SK-N-MC (cell line): ENCODE data around the gene OR51E1.
A peak's percentile ranks its signal among the peaks of the same experiment; 100 is the strongest.

Source experiments
- DNase-seq: peaks from one replicate; pipeline ENCODE4 v3.0.0-alpha.2; 2011; ENCODE audit warnings: low read depth, low spot score
- H3K27ac ChIP-seq: fragments of 200-600 bp; sonication (generic); 2 replicates; pipeline ENCODE4 v1.5.1; 2016; ENCODE audit warnings: mixed run types
- H3K36me3 ChIP-seq: fragments of 200-600 bp; sonication (generic); 2 replicates; pipeline ENCODE4 v1.6.1; 2017; ENCODE audit warnings: antibody characterized with exemption, low read length, mixed read lengths; ENCODE audit not compliant: insufficient read depth
- H3K4me3 ChIP-seq: fragments of 200-600 bp; sonication (generic); 2 replicates; pipeline ENCODE4 v1.5.1; 2016
- H3K9ac ChIP-seq: fragments of 200-600 bp; sonication (generic); 2 replicates; pipeline ENCODE4 v1.8.0; 2017; ENCODE audit warnings: mixed run types, mixed read lengths; ENCODE audit not compliant: insufficient read length
- H3K9me3 ChIP-seq: fragments of 200-600 bp; sonication (generic); 2 replicates; pipeline ENCODE4 v1.6.1; 2017; ENCODE audit warnings: low read depth, mild to moderate bottlenecking, antibody characterized with exemption, low read length, moderate library complexity, mixed read lengths
- EZH2 ChIP-seq: fragments of 200-600 bp; sonication (generic); IDR thresholded peaks from one replicate; pipeline ENCODE4 v1.6.1; 2017; ENCODE audit warnings: antibody characterized with exemption
- FOXP2 ChIP-seq: optimal IDR thresholded peaks from 2 replicates; pipeline ENCODE3; 2011; ENCODE audit warnings: mild to moderate bottlenecking, moderate library complexity; ENCODE audit not compliant: insufficient read depth; ENCODE audit errors: extremely low read length, control extremely low read depth
- POLR2AphosphoS5 ChIP-seq: IDR thresholded peaks from 2 replicates; pipeline ENCODE4 v1.6.1; 2012; ENCODE audit warnings: mild to moderate bottlenecking, low read depth, low read length, borderline replicate concordance

Gene OR51E1

DNA sequence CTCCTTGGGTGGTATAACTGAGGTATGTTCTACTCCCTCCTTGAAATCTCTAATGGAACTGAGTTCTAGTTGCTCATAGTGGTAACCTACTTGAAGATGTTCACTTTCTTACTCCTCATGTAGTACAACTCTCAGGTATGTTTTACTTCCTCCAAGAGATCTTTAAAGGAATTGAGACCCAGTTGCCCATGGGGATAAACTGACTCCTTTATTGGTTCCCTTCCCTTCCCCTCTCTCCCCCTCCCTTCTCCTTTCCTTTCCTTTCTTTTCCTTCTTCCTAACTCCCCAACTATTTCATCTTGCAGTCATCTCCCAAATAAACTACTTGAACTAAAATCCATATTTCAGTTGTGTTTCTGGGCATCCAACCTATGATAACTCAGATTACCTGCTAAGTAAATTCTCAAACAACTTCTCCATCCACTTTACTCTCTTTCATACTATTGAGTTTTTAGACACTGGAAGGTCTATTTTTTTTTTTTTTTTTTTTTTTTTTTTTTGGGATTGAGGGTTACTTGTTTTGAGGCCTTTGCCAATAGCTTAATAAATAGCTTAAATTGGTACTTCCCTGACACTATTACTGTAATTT is 27.8 kb upstream of the OR51E1 start:
- H3K9me3 ChIP-seq = no peaks in the 10 kb centered on the region
- H3K27ac ChIP-seq = no peak overlapping the region
- TF ChIP-seq EZH2 = no peak
- TF ChIP-seq FOXP2 = no peak
- no peak for TF ChIP-seq POLR2AphosphoS5
- H3K36me3 ChIP-seq = no peaks in the 10 kb centered on the region
- no peak overlapping the region for H3K4me3 ChIP-seq
- no peak overlapping the region for H3K9ac ChIP-seq
- DNase-seq = no peak

DNA sequence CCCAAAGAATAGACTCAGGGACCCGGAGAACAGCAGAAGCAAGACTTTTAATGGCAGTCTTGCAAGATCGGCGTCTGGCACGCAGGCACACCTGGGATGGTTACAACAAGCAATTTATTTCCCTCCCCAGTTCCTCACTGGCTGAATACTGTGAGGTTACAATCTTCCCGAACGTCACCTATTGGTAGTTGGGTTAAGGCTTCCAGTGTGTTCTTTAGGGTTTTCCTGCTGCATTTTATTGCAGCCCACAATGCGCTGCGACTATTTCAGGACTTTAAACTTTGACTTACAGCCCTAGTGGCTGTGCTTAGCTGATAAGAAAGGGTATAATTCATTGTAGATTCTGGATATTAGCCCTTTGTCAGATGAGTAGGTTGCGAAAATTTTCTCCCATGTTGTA is 24.3 kb upstream of the OR51E1 start:
- no peaks in the 10 kb centered on the region for H3K9me3 ChIP-seq
- H3K4me3 ChIP-seq = no peak overlapping the region
- no peak for DNase-seq
- H3K36me3 ChIP-seq = no peaks in the 10 kb centered on the region
- TF ChIP-seq EZH2 = no peak
- no peak for TF ChIP-seq POLR2AphosphoS5
- no peak for TF ChIP-seq FOXP2
- H3K27ac ChIP-seq = no peak overlapping the region
- H3K9ac ChIP-seq = no peak overlapping the region

DNA sequence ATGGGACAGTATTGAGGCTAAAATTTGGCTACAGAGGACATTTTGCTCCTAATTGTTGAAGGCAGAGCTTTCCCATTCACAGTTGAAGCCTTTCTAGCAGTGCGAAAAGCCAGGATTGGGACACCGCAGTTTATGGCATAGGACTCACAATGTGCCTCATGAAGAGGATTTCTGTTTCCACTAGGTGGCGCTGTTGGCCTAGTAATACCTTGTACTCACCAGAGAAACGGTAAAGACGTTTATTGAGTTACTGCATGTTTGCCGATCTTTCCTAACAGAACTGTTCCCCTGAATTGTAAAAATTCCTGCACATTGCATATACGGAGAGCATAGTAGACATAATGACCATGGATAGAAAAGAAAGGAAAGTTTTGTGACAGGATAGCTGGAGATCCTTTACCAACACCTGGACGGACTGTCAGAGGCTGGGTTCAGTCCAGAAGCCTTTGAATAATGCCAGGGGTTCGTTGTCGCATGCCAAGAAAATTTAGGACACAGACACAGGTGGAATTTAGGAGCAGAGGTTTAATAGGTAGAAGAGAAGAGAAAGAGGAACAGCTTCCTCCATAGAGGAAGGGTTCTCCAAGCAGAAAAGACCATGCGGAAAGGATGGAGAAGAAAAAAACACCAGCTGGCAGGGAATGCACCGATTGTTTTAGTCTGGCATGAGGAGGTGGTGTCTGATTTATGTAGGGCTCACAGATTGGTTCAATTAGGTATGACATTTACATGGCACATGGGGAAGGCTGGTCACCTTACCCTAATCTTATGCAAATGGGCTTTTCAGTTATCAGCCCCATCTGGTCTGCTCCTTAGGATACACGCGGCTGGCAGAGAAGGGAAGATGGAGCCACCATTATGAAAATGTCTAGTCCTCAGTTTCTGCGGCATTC is 17.3 kb upstream of the OR51E1 start:
- DNase-seq = peak; percentile 50
- no peaks in the 10 kb centered on the region for H3K9me3 ChIP-seq
- no peak overlapping the region for H3K4me3 ChIP-seq
- no peak for TF ChIP-seq POLR2AphosphoS5
- no peaks in the 10 kb centered on the region for H3K36me3 ChIP-seq
- no peak overlapping the region for H3K9ac ChIP-seq
- H3K27ac ChIP-seq = no peak overlapping the region

DNA sequence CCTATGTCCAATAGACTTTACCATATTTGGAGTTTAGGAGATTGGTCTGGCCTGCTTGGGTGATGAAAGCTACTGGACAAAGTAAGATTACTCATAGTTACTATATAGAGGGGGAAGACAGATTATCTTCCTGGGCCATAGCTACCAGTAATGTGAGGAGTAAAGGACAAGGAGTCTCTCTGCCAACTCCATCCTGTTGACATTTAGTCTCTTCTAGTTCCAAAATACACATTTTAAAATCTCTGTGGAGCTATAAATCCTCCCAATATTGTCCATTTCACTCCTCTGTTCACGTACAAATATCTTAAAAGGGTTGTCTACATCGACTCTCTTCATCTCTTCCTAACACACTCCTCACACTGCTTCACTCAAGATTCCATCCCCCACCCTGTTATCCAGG is 7.6 kb upstream of the OR51E1 start:
- no peak for DNase-seq
- TF ChIP-seq EZH2 (no peak), POLR2AphosphoS5 (no peak), FOXP2 (no peak)
- no peaks in the 10 kb centered on the region for H3K9me3 ChIP-seq
- no peaks in the 10 kb centered on the region for H3K36me3 ChIP-seq
- no peak overlapping the region for H3K27ac ChIP-seq
- H3K9ac ChIP-seq = no peak overlapping the region
- no peak overlapping the region for H3K4me3 ChIP-seq

DNA sequence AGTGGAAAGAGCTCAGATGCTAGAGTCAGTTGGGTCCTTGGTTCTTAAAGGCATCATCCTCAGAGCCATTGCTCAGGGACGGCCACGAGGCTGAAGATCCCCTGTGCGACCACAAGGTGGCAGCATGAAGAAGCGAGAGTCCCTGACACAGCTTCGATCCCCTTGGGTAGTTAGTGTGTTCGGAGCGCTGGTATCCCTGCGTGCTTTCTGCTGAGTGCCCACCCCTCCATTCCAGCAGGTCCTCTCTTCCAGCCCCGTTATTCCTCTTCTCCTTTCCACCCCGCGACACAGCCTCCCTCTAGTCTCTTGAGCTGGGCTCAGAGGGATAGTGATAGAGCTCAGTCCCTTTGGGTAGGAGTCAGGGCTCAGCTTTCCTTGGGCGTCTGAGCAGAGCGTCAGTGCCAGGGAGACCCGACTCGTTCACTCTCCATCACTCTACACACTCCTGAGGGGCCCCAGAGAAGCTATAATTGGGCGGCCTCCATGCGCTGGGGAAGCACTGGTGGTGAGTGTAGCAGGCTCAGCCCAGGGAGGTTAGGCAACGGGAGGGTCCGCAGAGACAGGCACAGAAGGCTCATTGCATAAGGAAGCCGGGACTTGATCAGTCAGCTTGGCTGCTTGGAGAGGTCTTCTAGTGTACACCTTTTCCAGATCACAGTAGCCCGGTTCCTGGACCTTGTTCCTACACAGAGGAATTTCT is 6.7 kb upstream of the OR51E1 start, which contains the start of gene OR51D1:
Gene OR51D1, plus strand, starts transcription at position 516 of the 700 bp plus-strand sequence. CDS start 2,314 bp downstream, outside the sequence.
- no peak within 1 kb of the TSS for H3K27ac ChIP-seq
- H3K4me3 ChIP-seq = no peak within 1 kb of the TSS
- DNase-seq = peak; percentile 28
- no peak for TF ChIP-seq POLR2AphosphoS5
- TF ChIP-seq EZH2 = no peak
- no peak for TF ChIP-seq FOXP2
- no peak within 1 kb of the TSS for H3K9ac ChIP-seq
- no peaks in the 10 kb centered on the region for H3K36me3 ChIP-seq
- no peaks in the 10 kb centered on the region for H3K9me3 ChIP-seq

DNA sequence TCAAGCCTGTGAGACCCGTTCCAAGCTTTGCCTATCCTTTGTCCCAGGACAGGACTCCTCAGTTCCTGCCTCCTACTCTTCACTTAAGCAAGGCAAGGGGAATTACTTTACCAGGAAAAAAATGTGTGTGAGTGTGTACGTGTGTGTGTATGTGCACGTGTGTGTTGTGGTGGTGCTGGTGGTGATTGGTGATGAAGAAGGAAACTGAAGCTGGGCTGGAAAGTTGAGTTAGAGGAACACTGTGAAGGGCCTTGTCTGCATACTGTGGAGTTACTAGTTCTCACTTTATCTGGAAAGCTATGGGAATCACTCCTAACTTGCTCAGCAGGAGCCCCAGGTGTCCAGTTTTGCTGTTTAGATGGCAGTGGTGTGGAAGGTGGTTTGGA is 6.1 kb upstream of the OR51E1 start:
- no peak overlapping the region for H3K9ac ChIP-seq
- no peaks in the 10 kb centered on the region for H3K36me3 ChIP-seq
- TF ChIP-seq EZH2 (no peak), FOXP2 (no peak), POLR2AphosphoS5 (no peak)
- no peak overlapping the region for H3K4me3 ChIP-seq
- H3K27ac ChIP-seq = no peak overlapping the region
- no peak for DNase-seq
- H3K9me3 ChIP-seq = no peaks in the 10 kb centered on the region

DNA sequence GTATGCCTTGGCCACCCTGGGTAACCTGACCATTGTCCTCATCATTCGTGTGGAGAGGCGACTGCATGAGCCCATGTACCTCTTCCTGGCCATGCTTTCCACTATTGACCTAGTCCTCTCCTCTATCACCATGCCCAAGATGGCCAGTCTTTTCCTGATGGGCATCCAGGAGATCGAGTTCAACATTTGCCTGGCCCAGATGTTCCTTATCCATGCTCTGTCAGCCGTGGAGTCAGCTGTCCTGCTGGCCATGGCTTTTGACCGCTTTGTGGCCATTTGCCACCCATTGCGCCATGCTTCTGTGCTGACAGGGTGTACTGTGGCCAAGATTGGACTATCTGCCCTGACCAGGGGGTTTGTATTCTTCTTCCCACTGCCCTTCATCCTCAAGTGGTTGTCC is 3.9 kb upstream of the OR51E1 start:
- Histone ChIP-seq H3K9ac (no peak overlapping the region), H3K27ac (no peak overlapping the region), H3K4me3 (no peak overlapping the region), H3K9me3 (no peaks in the 10 kb centered on the region), H3K36me3 (no peaks in the 10 kb centered on the region)
- no peak for DNase-seq
- TF ChIP-seq FOXP2 (no peak), EZH2 (no peak), POLR2AphosphoS5 (no peak)

DNA sequence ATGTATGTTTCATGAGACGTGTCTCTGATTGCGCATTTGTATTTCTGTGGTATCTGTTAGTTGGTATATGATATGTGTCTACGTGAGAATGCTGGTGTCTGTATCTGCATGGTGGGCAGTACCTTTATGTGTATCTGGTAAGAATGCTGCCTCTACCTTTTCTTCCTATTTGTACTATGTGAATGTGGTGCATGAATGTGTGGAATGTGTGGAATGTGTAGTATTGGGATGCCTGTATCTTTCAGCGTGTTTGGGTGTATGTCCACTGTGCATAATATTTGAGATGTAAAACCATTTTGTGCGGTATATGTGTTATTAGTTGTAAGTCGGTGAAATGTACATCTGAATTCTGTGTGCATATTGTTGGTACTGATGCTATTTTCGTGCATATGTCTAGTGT is 2.3 kb upstream of the OR51E1 start:
- no peak overlapping the region for H3K9ac ChIP-seq
- H3K9me3 ChIP-seq = no peaks in the 10 kb centered on the region
- no peak overlapping the region for H3K4me3 ChIP-seq
- no peak for TF ChIP-seq FOXP2
- TF ChIP-seq POLR2AphosphoS5 = no peak
- no peak for TF ChIP-seq EZH2
- DNase-seq = no peak
- no peaks in the 10 kb centered on the region for H3K36me3 ChIP-seq
- H3K27ac ChIP-seq = no peak overlapping the region

DNA sequence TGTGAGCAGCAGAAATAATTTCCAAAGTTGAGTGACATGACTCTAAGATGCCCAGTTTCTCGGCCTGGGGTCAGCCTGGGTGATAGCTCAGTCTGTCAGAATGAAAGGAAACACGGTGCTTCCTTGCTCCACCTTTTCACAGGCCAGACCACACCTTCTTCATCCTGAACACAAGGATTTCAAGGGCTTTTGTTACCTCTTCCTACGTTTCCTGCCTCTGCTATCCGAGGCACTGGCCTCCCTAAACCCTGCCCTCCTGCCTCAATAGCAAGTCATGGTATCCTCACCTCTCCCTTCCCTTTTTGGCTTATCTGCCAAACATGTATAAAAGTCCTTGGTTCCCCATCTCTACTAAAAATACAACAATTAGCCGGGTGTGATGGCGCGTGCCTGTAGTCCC is 1.7 kb upstream of the OR51E1 start:
- DNase-seq = no peak
- H3K9me3 ChIP-seq = no peaks in the 10 kb centered on the region
- no peak overlapping the region for H3K27ac ChIP-seq
- TF ChIP-seq EZH2 = no peak
- TF ChIP-seq FOXP2 = no peak
- no peak for TF ChIP-seq POLR2AphosphoS5
- H3K9ac ChIP-seq = no peak overlapping the region
- H3K36me3 ChIP-seq = no peaks in the 10 kb centered on the region
- H3K4me3 ChIP-seq = no peak overlapping the region
